ENCODE measurements around the gene MTMR10. TPM values are rescaled to one million over a fixed set of nuclear protein-coding genes. Genes with fewer than 3 reads are reported as not detected.

Gene MTMR10
- polyA plus RNA-seq, 1 of the 3 experiments (the other 2 are of a cell fraction): 6.4 TPM

DNA sequence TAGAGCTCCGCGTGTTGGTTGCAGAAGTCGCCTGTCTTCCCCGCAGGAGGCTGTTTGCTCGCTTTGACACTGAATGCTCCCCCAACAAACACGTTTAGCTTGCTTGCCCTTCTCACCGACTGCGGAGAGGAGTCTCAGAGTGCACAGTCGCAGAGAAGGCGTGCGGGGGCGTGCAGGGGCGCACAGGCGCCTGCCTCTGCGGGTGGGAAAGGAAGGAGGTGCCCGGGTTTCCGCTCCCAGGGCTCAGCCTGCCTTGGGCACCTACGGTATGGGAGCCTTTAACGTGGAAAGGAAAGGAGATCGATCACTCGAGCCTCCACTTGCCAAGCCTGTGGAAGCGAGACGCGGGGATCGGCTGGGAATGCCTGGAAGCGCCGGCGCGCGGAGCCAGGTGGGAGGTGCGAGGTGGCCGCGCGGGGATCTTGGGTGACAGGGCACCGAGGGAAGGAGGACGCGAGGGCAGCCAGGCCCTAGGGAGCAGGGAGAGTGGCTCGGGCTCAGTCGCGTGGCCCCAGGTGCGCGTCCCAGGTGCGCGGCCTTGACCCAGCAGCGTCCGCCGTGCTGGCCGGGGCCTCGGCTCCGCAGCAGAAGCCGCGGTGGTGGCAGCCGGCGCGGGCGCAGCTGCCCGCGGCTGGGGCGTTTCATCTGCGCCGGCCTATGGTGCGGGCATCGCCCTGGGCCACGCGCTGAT lies 87.8 kb downstream of the MTMR10 start, which contains the start of gene FAN1 (continued):
- TF ChIP-seq FOXJ3 (CRISPR knock-in tag; IDR thresholded peaks at IDR 0.05) (peak; percentile 79), IRF3 (IDR thresholded peaks at IDR 0.05; ENCODE audit: low read depth, low read length) (no peak), RCOR1 (IDR thresholded peaks at IDR 0.05; ENCODE audit: low read length) (0 out of 2 replicates have a peak, but pooled peaks have one; percentile 4), CTCF (IDR thresholded peaks at IDR 0.05) (no peak)

DNA sequence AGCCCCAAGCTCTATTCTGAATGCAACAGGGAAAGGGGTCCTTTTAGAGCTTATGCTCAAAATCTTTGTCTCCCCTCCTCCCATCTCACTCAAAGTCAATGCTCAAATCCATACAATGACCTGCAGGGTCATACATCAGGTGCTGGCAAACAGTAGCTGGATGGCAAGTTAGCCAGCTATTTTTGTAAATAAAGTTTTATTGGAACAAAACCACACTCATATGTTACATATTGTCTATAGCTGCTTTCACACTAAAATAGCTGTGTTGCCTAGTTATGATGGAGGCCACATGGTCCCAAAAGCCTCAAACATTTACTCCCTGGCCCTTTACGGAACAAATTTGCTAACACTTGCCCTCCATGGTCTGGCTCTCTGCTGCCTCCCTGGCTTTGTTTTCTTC lies 89.5 kb downstream of the MTMR10 start:
- H4K20me1 ChIP-seq (ENCODE audit: insufficient read depth): no peaks in the 10 kb centered on the region
- H3K9me3 ChIP-seq: no peaks in the 10 kb centered on the region
- no peak for TF ChIP-seq TEAD4 (IDR thresholded peaks at IDR 0.05; ENCODE audit: borderline replicate concordance, insufficient read depth)
- no peak for TF ChIP-seq RXRA (IDR thresholded peaks at IDR 0.05; ENCODE audit: borderline replicate concordance, low read depth)
- no peak for TF ChIP-seq MAX (IDR thresholded peaks at IDR 0.05; ENCODE audit: low read depth)
- TF ChIP-seq EZH2phosphoT487 (IDR thresholded peaks at IDR 0.05; ENCODE audit: borderline replicate concordance, low read depth): no peak
- no peak for TF ChIP-seq GABPA (IDR thresholded peaks at IDR 0.05; ENCODE audit: low read depth)
- TF ChIP-seq RFX5 (IDR thresholded peaks at IDR 0.05; ENCODE audit: low read length): no peak
- H2AFZ ChIP-seq (ENCODE audit: low read depth): no peak overlapping the region
- H3K79me2 ChIP-seq (ENCODE audit: insufficient read depth): 0 out of 2 replicates have a peak, but pooled peaks cover 3% of the 10 kb centered on the region
- POLR2A ChIA-PET: no interaction called here
- no peak overlapping the region for H3K4me3 ChIP-seq (ENCODE audit: low read depth in 2 of 2, low read length in 1 of 2)
- no peak overlapping the region for H3K4me2 ChIP-seq
- H3K36me3 ChIP-seq (replicated peaks in 1 of 2; ENCODE audit: control insufficient read depth in 1 of 2, insufficient read depth in 2 of 2, low read length in 1 of 2): peaks cover 0 to 4% of the 10 kb centered on the region in 2 experiments
- no peak for DNase-seq
- CTCF ChIA-PET: no interaction called here
- WGBS (ENCODE audit: low lambda C conversion rate): 100% methylated on average over 1 of the region's 1 CpG
- H3F3A ChIP-seq (replicated peaks; ENCODE audit: insufficient read depth): no peaks in the 10 kb centered on the region
- H3K27ac ChIP-seq (ENCODE audit: low read depth in 2 of 2, low read length in 1 of 2): no peak overlapping the region
- no peaks in the 10 kb centered on the region for H3K9me2 ChIP-seq
- H3K9ac ChIP-seq: no peak overlapping the region
- peaks cover 4 to 7% of the 10 kb centered on the region in 2 experiments; a peak in 3 of 4 replicates for H3K4me1 ChIP-seq (ENCODE audit: control insufficient read depth in 1 of 2, insufficient read depth in 2 of 2, low read depth in 1 of 2, low read length in 1 of 2)
- no peaks in the 10 kb centered on the region for H3K27me3 ChIP-seq (ENCODE audit: insufficient read depth)

DNA sequence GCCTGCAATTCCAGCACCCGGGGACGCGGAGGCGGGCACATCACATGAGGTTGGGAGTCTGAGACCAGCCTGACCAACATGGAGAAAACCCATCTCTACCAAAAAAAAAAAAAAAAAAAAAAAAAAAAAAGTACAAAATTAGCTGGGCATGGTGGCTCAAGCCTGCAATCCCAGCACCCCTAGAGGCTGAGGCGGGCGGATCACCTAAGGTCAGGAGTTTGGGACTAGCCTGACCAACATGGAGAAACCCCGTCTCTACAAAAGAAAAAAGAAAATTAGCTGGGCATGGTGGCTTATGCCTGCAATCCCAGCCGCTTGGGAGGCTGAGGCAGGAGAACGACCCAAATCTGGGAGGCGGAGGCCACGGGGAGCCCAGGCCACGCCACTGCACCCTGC lies 95.2 kb downstream of the MTMR10 start:
- no peak for DNase-seq
- no peak overlapping the region for H3K4me2 ChIP-seq
- TF ChIP-seq POLR2AphosphoS5 (IDR thresholded peaks at IDR 0.05; ENCODE audit: low read depth, low read length) (no peak), PBX3 (IDR thresholded peaks at IDR 0.05) (no peak)
- H3K79me2 ChIP-seq (ENCODE audit: insufficient read depth): no peaks in the 10 kb centered on the region
- H3K9me3 ChIP-seq: no peaks in the 10 kb centered on the region
- H4K20me1 ChIP-seq (ENCODE audit: insufficient read depth): no peaks in the 10 kb centered on the region
- no peaks in the 10 kb centered on the region for H3K9me2 ChIP-seq
- H3K4me1 ChIP-seq (ENCODE audit: control insufficient read depth in 1 of 2, insufficient read depth in 2 of 2, low read depth in 1 of 2, low read length in 1 of 2): no peaks in the 10 kb centered on the region
- no peak overlapping the region for H2AFZ ChIP-seq (ENCODE audit: low read depth)
- H3K9ac ChIP-seq: no peak overlapping the region
- H3F3A ChIP-seq (replicated peaks; ENCODE audit: insufficient read depth): no peaks in the 10 kb centered on the region
- no peak overlapping the region for H3K4me3 ChIP-seq (ENCODE audit: low read depth in 2 of 2, low read length in 1 of 2)
- H3K36me3 ChIP-seq (replicated peaks in 1 of 2; ENCODE audit: control insufficient read depth in 1 of 2, insufficient read depth in 2 of 2, low read length in 1 of 2): no peaks in the 10 kb centered on the region
- ChIA-PET POLR2A (no interaction called here), CTCF (interaction anchor here (3.7 kb wide), 1 partner anchor 232 kb away, joined by 42 read pairs; no protein-coding TSS in a partner anchor)
- H3K27ac ChIP-seq (ENCODE audit: low read depth in 2 of 2, low read length in 1 of 2): no peak overlapping the region
- H3K27me3 ChIP-seq (ENCODE audit: insufficient read depth): no peaks in the 10 kb centered on the region
- 96% methylated on average over 11 of the region's 12 CpGs for WGBS (ENCODE audit: low lambda C conversion rate)
